PFSK-1 (cell line): ENCODE measurements around the gene DMBT1.

ENCODE experiments used
- POLR2AphosphoS5 ChIP-seq: IDR thresholded peaks from 2 replicates; pipeline ENCODE4 v1.6.1; 2012; ENCODE audit warnings: low read depth, mild to moderate bottlenecking, control low read depth, low read length, moderate library complexity
- TAF1 ChIP-seq: IDR thresholded peaks from 2 replicates; pipeline ENCODE4 v1.6.1; 2012; ENCODE audit warnings: low read length, control low read depth, borderline replicate concordance; ENCODE audit not compliant: insufficient read depth

GRCh38 chr10:122669842-122670241, 109.3 kb downstream of the DMBT1 start:
- TF ChIP-seq POLR2AphosphoS5, result no peak
- TF ChIP-seq TAF1, result no peak
